Measurements from ENCODE around the gene CKS2.

CKS2 gene

GRCh38 chr9:89351584-89352300, 40.7 kb downstream of the CKS2 start:
- peak; percentile 65 for DNase-seq

DNA sequence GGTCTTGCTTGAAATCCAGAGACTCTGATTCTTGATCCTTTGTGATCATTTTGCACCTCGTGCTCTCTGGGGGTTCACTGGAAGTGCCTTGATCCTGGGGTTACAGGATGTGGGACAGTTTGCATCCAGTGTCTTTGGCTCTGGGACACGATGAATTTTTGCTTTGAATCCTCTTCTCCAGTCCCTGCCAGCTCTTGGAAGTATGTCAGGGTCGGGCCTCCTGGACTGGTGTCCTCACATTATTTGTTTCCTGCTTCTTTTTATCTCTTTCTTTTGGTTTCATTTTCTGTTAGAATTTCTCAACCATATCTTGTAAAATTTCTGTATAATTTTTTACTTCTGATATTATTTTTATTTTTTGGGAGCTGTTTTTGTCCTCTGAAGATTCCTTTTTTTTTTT, 41.5 kb downstream of the CKS2 start:
- peak; percentile 27 for DNase-seq

- no peak for DNase-seq
These were observed 42.1 kb downstream of the CKS2 start for GRCh38 chr9:89352874-89353649.

DNA sequence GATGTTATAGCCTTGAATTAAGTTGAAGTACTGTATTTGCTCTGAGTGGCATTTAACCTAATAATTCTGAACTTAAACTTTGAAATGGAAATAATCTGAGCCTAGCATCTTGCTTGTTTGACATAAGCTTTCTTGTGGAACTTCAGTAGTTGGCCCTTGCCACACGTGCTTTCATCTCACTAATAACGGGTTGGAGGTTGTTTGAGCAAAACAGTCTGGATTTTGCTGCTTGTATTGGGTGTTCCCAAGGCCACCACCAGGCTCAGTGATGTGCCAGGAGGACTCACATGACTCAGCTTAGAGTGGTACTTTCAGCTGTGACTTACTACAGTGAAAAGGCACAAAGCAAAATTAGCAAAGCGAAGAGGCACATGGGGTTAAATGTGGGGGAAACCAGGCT, 43.0 kb downstream of the CKS2 start:
- no peak for DNase-seq

GRCh38 chr9:89354471-89354870, 43.5 kb downstream of the CKS2 start:
- DNase-seq: no peak

GRCh38 chr9:89356782-89357181, 45.8 kb downstream of the CKS2 start:
- DNase-seq: no peak

GRCh38 chr9:89357331-89358197, 46.6 kb downstream of the CKS2 start:
- DNase-seq: no peak

- no peak for DNase-seq
These were observed 47.5 kb downstream of the CKS2 start for GRCh38 chr9:89358376-89358916.

- no peak for DNase-seq
These were observed 48.0 kb downstream of the CKS2 start for GRCh38 chr9:89358985-89359384.

DNA sequence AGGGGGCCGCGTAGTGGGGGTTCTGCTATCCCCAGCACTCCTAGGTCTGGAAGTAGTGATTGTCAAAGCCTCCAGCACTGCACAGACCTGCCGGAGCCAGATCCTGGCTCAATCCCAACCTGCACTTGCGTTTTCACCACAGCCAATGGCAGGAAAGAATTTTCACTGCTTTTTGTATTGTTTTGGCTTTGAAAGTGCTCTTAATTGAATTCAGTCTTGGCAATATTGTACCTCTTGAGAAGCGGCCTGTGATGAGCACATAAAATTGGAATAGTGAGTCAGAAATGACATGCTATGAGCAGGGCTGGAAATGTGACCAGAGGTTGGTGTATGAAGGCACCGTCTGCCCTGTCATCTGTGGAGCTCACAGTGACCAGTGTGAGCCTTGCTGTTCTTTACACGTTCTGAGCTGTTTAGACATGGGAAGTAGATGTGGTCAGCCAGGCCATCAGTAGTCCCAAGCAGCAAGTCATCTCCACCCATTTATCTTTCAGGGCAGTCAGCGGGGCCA, 48.8 kb downstream of the CKS2 start:
- no peak for DNase-seq

GRCh38 chr9:89360465-89360864, 49.5 kb downstream of the CKS2 start:
- no peak for DNase-seq

DNA sequence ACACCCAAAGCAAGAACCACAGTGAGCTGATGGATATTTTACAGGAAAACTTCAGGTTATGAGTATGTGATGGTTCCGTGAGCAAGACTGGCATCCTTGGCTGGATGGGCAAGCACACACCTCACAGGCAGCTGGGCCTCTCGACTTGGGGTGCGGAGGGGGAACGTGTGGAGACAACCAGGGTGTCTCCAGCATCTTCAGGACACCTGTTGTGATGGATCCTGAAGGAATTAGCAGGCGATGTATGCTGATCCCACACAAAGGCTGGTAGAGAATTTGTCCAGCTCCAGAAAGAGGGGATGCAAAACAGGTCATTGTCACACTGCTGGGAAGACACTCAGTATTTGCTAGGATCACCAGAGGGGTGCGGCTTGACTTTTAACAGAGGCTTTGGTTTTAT, 50.0 kb downstream of the CKS2 start:
- DNase-seq: no peak

DNA sequence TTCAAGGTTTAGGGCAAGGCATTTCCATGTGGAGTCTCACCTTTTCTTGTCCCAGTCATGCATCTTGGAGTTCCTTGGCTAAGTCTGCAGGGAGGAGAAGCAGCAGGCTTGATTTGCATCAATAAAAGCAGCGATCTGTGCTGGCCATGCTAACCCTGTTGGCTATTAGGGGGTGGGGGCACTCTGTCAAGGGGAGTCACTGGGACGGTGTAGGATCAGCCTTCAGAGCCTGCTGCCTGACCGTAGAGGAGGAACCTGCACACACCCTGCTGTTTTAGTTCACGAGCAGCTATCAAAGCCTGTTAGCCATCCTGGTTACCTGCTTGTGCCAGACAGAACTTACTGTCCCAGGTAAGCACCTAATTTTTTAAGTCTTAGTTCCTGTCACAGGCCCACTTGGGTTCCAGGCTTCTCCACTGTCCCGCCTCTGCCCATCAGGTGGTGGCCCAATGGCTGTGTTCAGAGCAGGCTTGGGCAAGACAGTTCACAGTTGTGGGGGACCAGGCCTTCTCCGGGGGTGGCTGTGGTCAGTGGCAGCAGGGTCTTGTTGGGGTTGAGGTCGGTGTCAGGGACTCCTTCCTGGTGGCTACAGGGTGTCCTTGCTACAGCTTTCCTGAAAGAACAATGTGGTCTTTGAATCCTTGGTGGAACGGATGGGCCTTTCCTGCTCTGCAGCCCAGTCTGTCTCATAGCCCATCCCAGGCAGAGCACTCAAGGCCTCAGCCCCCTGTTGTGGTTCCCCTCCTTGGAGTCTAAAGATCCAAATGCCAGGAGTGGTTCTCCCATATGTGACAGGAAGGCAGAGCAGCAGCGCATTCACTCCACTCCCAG, 51.0 kb downstream of the CKS2 start:
- DNase-seq: no peak

GRCh38 chr9:89362647-89363310, 51.8 kb downstream of the CKS2 start:
- DNase-seq: no peak

DNA sequence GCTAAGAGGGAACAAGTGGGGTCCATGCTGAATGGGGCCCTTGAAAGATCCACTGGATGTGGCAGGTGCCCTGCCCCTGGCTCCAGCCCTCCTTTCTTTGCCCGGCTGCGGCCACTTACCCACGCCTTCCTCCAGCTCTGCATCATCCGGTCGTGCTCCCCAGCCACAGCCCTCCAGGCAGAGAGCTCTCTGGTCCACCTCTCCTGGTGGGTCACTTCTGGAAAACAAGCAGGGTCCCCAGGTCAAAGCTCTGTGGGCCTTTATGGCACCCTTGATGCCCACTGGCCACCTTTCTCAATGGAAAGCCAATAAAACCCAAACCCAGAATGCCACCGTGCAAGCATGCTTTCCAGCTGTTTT, 52.3 kb downstream of the CKS2 start:
- DNase-seq: no peak

- no peak for DNase-seq
These were observed 53.1 kb downstream of the CKS2 start for GRCh38 chr9:89363921-89364665.

GRCh38 chr9:89364666-89365531, 53.9 kb downstream of the CKS2 start:
- no peak for DNase-seq

- no peak for DNase-seq
These were observed 54.5 kb downstream of the CKS2 start for GRCh38 chr9:89365532-89365912.

All from inflammatory macrophage treated with lipopolysaccharide for 4 hours (primary cell).